Neural cell (in vitro differentiated cells): ENCODE data around the gene PPIE. TPM values are rescaled to one million over a fixed set of nuclear protein-coding genes. Genes with fewer than 3 reads are reported as not detected.

Source experiments
- H2AFZ ChIP-seq: fragments of 200-600, 300-800 bp; sonication (generic), shearing (Covaris generic); 2 replicates; pipeline ENCODE4 v1.6.0; 2014; ENCODE audit warnings: low read depth, mild to moderate bottlenecking, antibody characterized with exemption, low read length, moderate library complexity
- H3F3A ChIP-seq: fragments of 200-600 bp; shearing (Covaris generic); 2 replicates; pipeline ENCODE4 v1.6.1; 2016; ENCODE audit warnings: mild to moderate bottlenecking, moderate library complexity, mixed read lengths, antibody characterized with exemption, low read length; ENCODE audit not compliant: insufficient read depth, poor library complexity, severe bottlenecking
- H3K27ac ChIP-seq: fragments of 200-600, 300-800 bp; sonication (generic), shearing (Covaris generic); 2 replicates; pipeline ENCODE4 v1.5.1; 2014; ENCODE audit warnings: mild to moderate bottlenecking, low read length, moderate library complexity
- H3K27me3 ChIP-seq: fragments of 300-800, 200-600 bp; sonication (generic), shearing (Covaris generic); 2 replicates; pipeline ENCODE4 v1.6.0; 2014; ENCODE audit warnings: mild to moderate bottlenecking, low read depth, low read length, moderate library complexity; ENCODE audit not compliant: insufficient read depth
- H3K36me3 ChIP-seq: fragments of 300-800, 200-600 bp; sonication (generic), shearing (Covaris generic); 2 replicates; pipeline ENCODE4 v1.5.1; 2014; ENCODE audit warnings: mild to moderate bottlenecking, antibody characterized with exemption, low read length, moderate library complexity; ENCODE audit not compliant: insufficient read depth
- H3K4me2 ChIP-seq: fragments of 300-800, 200-600 bp; sonication (generic), shearing (Covaris generic); 2 replicates; pipeline ENCODE4 v1.6.0; 2014; ENCODE audit warnings: mild to moderate bottlenecking, low read length
- H3K4me3 ChIP-seq: fragments of 300-800, 200-600 bp; sonication (generic), shearing (Covaris generic); 2 replicates; pipeline ENCODE4 v1.5.1; 2014; ENCODE audit warnings: mild to moderate bottlenecking, low read length, moderate library complexity
- H3K79me2 ChIP-seq: fragments of 200-600 bp; shearing (Covaris generic); replicated peaks from 2 replicates; pipeline ENCODE4 v1.6.0; 2014; ENCODE audit warnings: mild to moderate bottlenecking, low read length, moderate library complexity; ENCODE audit not compliant: insufficient read depth
- H3K9ac ChIP-seq: fragments of 300-800, 200-600 bp; sonication (generic), shearing (Covaris generic); 2 replicates; pipeline ENCODE4 v1.6.1; 2016; ENCODE audit warnings: mild to moderate bottlenecking, low read length, mixed read lengths
- H3K9me2 ChIP-seq: fragments of 200-600 bp; shearing (Covaris generic); 2 replicates; pipeline ENCODE4 v1.6.1; 2016; ENCODE audit warnings: mild to moderate bottlenecking, low read length, mixed read lengths; ENCODE audit not compliant: insufficient read depth
- H3K9me3 ChIP-seq: fragments of 200-600, 300-800 bp; sonication (generic), shearing (Covaris generic); 2 replicates; pipeline ENCODE4 v1.6.1; 2016; ENCODE audit warnings: mild to moderate bottlenecking, mixed run types, low read length, moderate library complexity, mixed read lengths
- H4K20me1 ChIP-seq: fragments of 200-600 bp; shearing (Covaris generic); 2 replicates; pipeline ENCODE4 v1.6.1; 2016; ENCODE audit warnings: mild to moderate bottlenecking, mixed run types; ENCODE audit not compliant: insufficient read depth
- CTCF ChIP-seq: fragments of 450-650 bp; IDR thresholded peaks from 2 replicates; pipeline ENCODE4 v1.5.1; 2014; ENCODE audit warnings: antibody characterized with exemption, mild to moderate bottlenecking, moderate library complexity; ENCODE audit not compliant: poor library complexity, severe bottlenecking
- EP300 ChIP-seq: fragments of 450-650 bp; conservative IDR thresholded peaks from 2 replicates; pipeline ENCODE4 v1.6.1; 2014; ENCODE audit warnings: antibody characterized with exemption, mild to moderate bottlenecking, moderate library complexity; ENCODE audit not compliant: poor library complexity, severe bottlenecking
- EZH2 ChIP-seq: fragments of 200-600, 300-800 bp; shearing (Covaris generic), sonication (generic); IDR thresholded peaks from 2 replicates; pipeline ENCODE4 v1.6.1; 2014; ENCODE audit warnings: antibody characterized with exemption, low read length, borderline replicate concordance, mild to moderate bottlenecking; ENCODE audit not compliant: insufficient read depth, poor library complexity, severe bottlenecking
- POLR2AphosphoS5 ChIP-seq: IDR thresholded peaks from 2 replicates; pipeline ENCODE4 v1.6.1; 2012
- RAD21 ChIP-seq: fragments of 450-650 bp; conservative IDR thresholded peaks from 2 replicates; pipeline ENCODE4 v1.6.1; 2014; ENCODE audit warnings: antibody characterized with exemption, mild to moderate bottlenecking, moderate library complexity
- REST ChIP-seq: IDR thresholded peaks from 2 replicates; pipeline ENCODE4 v1.6.1; 2012; ENCODE audit warnings: borderline replicate concordance
- SMC3 ChIP-seq: fragments of 450-650 bp; conservative IDR thresholded peaks from 2 replicates; pipeline ENCODE4 v1.6.1; 2014; ENCODE audit warnings: antibody characterized with exemption, mild to moderate bottlenecking, moderate library complexity; ENCODE audit not compliant: poor library complexity
- TAF1 ChIP-seq: IDR thresholded peaks from 2 replicates; pipeline ENCODE4 v1.6.1; 2012; ENCODE audit warnings: low read depth
- polyA plus RNA-seq: library from polyadenylated mRNA; depleted of rRNA; stranded (reverse); fragments of >200 nt; gene quantifications from 2 replicates; pipeline ENCODE4 v1.2.3, GENCODE V29; 2014

The PPIE gene
- polyA plus RNA-seq, 1 donor from 2014 or later, result 55.9 TPM

DNA sequence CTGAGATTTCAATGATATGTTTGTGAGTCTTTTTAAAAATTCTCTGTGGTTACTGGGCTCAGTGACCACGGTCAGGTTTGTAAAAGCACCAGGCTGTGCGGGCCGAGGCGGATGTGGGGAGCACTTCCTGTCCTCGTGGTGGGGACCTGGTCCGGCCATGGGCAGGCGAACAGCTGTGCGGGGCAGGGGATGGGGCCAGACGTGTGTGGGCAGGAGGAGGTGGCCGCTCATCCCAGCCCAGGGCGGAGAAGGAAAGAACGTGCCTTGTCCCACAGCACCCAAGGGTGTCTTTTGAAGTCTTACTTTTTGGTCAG is 37.7 kb downstream of the PPIE start:
- Histone ChIP-seq H3K9me3 (no peaks in the 10 kb centered on the region), H3K4me2 (no peak overlapping the region), H2AFZ (no peak overlapping the region), H3K79me2 (no peaks in the 10 kb centered on the region), H3K36me3 (no peaks in the 10 kb centered on the region), H3K4me3 (no peak overlapping the region), H3K27me3 (no peaks in the 10 kb centered on the region), H3K9ac (no peak overlapping the region), H3K27ac (no peak overlapping the region), H3K9me2 (no peaks in the 10 kb centered on the region), H4K20me1 (no peaks in the 10 kb centered on the region), H3F3A (no peaks in the 10 kb centered on the region)
- TF ChIP-seq REST, result no peak
- no peak for TF ChIP-seq RAD21
- no peak for TF ChIP-seq POLR2AphosphoS5
- TF ChIP-seq SMC3, result no peak
- TF ChIP-seq CTCF, result no peak
- no peak for TF ChIP-seq EZH2

DNA sequence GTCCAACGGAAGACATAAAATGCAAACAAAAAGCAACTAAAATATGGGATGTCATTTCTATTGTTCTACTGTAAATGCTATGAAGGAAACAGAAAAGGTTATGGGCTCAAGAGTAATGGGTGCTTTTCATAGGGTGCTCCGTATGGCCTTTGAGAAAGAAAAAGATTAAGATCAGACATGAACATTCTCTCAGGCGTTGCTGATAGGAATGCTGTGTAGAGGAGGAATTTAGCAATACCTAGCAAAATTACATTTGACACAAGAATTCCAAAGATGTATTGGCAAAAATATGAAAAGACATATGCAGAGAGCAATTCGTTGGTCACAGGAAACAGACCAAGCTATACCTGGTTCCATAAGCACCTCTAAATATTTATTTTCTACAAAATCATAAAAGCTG is 38.2 kb downstream of the PPIE start:
- Histone ChIP-seq H3F3A (no peaks in the 10 kb centered on the region), H3K27me3 (no peaks in the 10 kb centered on the region), H3K79me2 (no peaks in the 10 kb centered on the region), H3K27ac (no peak overlapping the region), H3K4me2 (no peak overlapping the region), H3K4me3 (no peak overlapping the region), H3K9me2 (no peaks in the 10 kb centered on the region), H4K20me1 (no peaks in the 10 kb centered on the region), H3K9me3 (no peaks in the 10 kb centered on the region), H3K36me3 (no peaks in the 10 kb centered on the region), H2AFZ (no peak overlapping the region), H3K9ac (no peak overlapping the region)
- TF ChIP-seq REST (no peak), CTCF (no peak), EP300 (no peak), POLR2AphosphoS5 (no peak), TAF1 (no peak)
